Gastroesophageal sphincter (tissue), 3 donors: ENCODE results near the gene C1orf87.

Experiments used
- POLR2A ChIP-seq, 2 donors: fragments of 450-650 bp; IDR thresholded peaks; one replicate each; pipeline ENCODE4 v1.6.1; 2017; ENCODE audit warnings: antibody characterized with exemption in 2 of 2, mild to moderate bottlenecking in 2 of 2, moderate library complexity in 1 of 2
- POLR2AphosphoS5 ChIP-seq: sonication (generic); formaldehyde crosslinking; IDR thresholded peaks from one replicate; pipeline ENCODE4 v1.6.1; 2017; ENCODE audit warnings: antibody characterized with exemption
- TF ChIP-seq, protein P1 (sequence below), 4 experiments: fragments of 200-600 bp in 2 of 4; fragments of 450-650 bp in 2 of 4; sonication (generic) in 1 of 4; IDR thresholded peaks; one replicate each; pipeline ENCODE4 v1.5.1; 2017 to 2019; ENCODE audit warnings: antibody characterized with exemption in 4 of 4, mild to moderate bottlenecking in 2 of 4, moderate library complexity in 2 of 4

DNA sequence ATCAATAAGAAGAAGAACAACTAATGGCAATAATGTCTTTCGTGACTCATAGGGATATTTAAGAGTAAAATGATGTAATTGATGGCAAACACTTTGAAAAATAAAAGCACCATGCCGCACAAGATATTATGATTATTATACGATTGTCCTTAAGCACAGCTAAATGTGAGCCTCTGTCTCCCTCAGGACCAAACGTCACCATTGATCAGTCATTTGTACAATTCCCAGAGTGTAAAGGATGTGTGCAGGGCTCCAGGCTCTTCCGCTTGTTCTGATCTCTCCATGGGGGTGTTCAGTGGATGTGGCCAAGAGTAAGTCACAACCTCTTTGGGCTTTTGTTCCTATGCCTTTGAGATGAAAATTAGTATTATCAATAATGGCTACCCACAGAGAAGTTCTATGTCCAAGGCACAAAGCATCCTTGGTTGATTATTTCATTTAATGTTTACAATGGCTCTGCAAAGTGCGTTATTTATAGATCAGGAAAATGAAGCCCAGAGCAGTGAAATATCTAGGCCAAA, 17.7 kb upstream of the C1orf87 start:
- TF ChIP-seq POLR2A (IDR thresholded peaks at IDR 0.05) (no peak), POLR2AphosphoS5 (no peak)
- TF ChIP-seq, protein P1, sequence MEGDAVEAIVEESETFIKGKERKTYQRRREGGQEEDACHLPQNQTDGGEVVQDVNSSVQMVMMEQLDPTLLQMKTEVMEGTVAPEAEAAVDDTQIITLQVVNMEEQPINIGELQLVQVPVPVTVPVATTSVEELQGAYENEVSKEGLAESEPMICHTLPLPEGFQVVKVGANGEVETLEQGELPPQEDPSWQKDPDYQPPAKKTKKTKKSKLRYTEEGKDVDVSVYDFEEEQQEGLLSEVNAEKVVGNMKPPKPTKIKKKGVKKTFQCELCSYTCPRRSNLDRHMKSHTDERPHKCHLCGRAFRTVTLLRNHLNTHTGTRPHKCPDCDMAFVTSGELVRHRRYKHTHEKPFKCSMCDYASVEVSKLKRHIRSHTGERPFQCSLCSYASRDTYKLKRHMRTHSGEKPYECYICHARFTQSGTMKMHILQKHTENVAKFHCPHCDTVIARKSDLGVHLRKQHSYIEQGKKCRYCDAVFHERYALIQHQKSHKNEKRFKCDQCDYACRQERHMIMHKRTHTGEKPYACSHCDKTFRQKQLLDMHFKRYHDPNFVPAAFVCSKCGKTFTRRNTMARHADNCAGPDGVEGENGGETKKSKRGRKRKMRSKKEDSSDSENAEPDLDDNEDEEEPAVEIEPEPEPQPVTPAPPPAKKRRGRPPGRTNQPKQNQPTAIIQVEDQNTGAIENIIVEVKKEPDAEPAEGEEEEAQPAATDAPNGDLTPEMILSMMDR (IDR thresholded peaks at IDR 0.05), result no peak
